ENCODE results near the gene EHD4.

EHD4 gene

GRCh38 chr15:41948490-41948889 is 23.9 kb downstream of the EHD4 start:
- TF ChIP-seq CTCF (conservative IDR thresholded peaks at IDR 0.05; ENCODE audit: low read depth, low read length) = no peak

GRCh38 chr15:41946970-41947369 is 25.4 kb downstream of the EHD4 start:
- H3K4me2 ChIP-seq = no peak overlapping the region
- H3K79me2 ChIP-seq (ENCODE audit: insufficient read depth, low read depth) = no peaks in the 10 kb centered on the region

More at GRCh38 chr15:41948490-41948889, 23.9 kb downstream of the EHD4 start:
- Histone ChIP-seq H3K4me2 (no peak overlapping the region), H3K9ac (no peak overlapping the region), H3K36me3 (ENCODE audit: insufficient read depth) (no peaks in the 10 kb centered on the region), H3K27ac (no peak overlapping the region), H3K27me3 (ENCODE audit: insufficient read depth, low read depth) (no peaks in the 10 kb centered on the region), H3K79me2 (ENCODE audit: insufficient read depth, low read depth) (no peaks in the 10 kb centered on the region), H2AFZ (ENCODE audit: low read depth) (no peak overlapping the region), H3K4me3 (IDR thresholded peaks at IDR 0.05; ENCODE audit: insufficient read depth, low read depth, low read length) (no peak overlapping the region), H3K4me1 (ENCODE audit: low read depth, poor library complexity, severe bottlenecking) (no peaks in the 10 kb centered on the region), H4K20me1 (ENCODE audit: insufficient read depth) (no peaks in the 10 kb centered on the region)

GRCh38 chr15:41945731-41946130 is 26.6 kb downstream of the EHD4 start:
- no peak overlapping the region for H3K4me3 ChIP-seq (IDR thresholded peaks at IDR 0.05; ENCODE audit: insufficient read depth, low read depth, low read length)
- H3K4me1 ChIP-seq (ENCODE audit: low read depth, poor library complexity, severe bottlenecking) = no peaks in the 10 kb centered on the region
- no peaks in the 10 kb centered on the region for H4K20me1 ChIP-seq (ENCODE audit: insufficient read depth)
- H2AFZ ChIP-seq (ENCODE audit: low read depth) = no peak overlapping the region
- TF ChIP-seq CTCF (conservative IDR thresholded peaks at IDR 0.05; ENCODE audit: low read depth, low read length) = no peak
- no peaks in the 10 kb centered on the region for H3K36me3 ChIP-seq (ENCODE audit: insufficient read depth)
- no peak overlapping the region for H3K4me2 ChIP-seq
- no peaks in the 10 kb centered on the region for H3K27me3 ChIP-seq (ENCODE audit: insufficient read depth, low read depth)
- H3K27ac ChIP-seq = no peak overlapping the region
- H3K9ac ChIP-seq = no peak overlapping the region
- no peaks in the 10 kb centered on the region for H3K79me2 ChIP-seq (ENCODE audit: insufficient read depth, low read depth)

More at GRCh38 chr15:41946970-41947369, 25.4 kb downstream of the EHD4 start:
- Histone ChIP-seq H3K9ac (no peak overlapping the region), H3K36me3 (ENCODE audit: insufficient read depth) (no peaks in the 10 kb centered on the region), H3K27ac (no peak overlapping the region), H2AFZ (ENCODE audit: low read depth) (no peak overlapping the region), H3K4me3 (IDR thresholded peaks at IDR 0.05; ENCODE audit: insufficient read depth, low read depth, low read length) (no peak overlapping the region), H4K20me1 (ENCODE audit: insufficient read depth) (no peaks in the 10 kb centered on the region), H3K27me3 (ENCODE audit: insufficient read depth, low read depth) (no peaks in the 10 kb centered on the region), H3K4me1 (ENCODE audit: low read depth, poor library complexity, severe bottlenecking) (no peaks in the 10 kb centered on the region)
- no peak for TF ChIP-seq CTCF (conservative IDR thresholded peaks at IDR 0.05; ENCODE audit: low read depth, low read length)

- H3K27ac ChIP-seq = no peak overlapping the region
- H3K4me3 ChIP-seq (IDR thresholded peaks at IDR 0.05; ENCODE audit: insufficient read depth, low read depth, low read length) = no peak overlapping the region
- TF ChIP-seq CTCF (conservative IDR thresholded peaks at IDR 0.05; ENCODE audit: low read depth, low read length) = no peak
- no peak overlapping the region for H3K4me2 ChIP-seq
- no peaks in the 10 kb centered on the region for H4K20me1 ChIP-seq (ENCODE audit: insufficient read depth)
- no peak overlapping the region for H2AFZ ChIP-seq (ENCODE audit: low read depth)
- H3K36me3 ChIP-seq (ENCODE audit: insufficient read depth) = no peaks in the 10 kb centered on the region
- no peak overlapping the region for H3K9ac ChIP-seq
- H3K79me2 ChIP-seq (ENCODE audit: insufficient read depth, low read depth) = no peaks in the 10 kb centered on the region
- no peaks in the 10 kb centered on the region for H3K27me3 ChIP-seq (ENCODE audit: insufficient read depth, low read depth)
- no peaks in the 10 kb centered on the region for H3K4me1 ChIP-seq (ENCODE audit: low read depth, poor library complexity, severe bottlenecking)
Measured at GRCh38 chr15:41945221-41945620, 27.1 kb downstream of the EHD4 start.

Measured in KMS-11 (cell line).